Fibroblast of mammary gland (primary cell): ENCODE measurements around the gene PRDM16.

Experiments
- DNase-seq: peaks from one replicate; pipeline ENCODE4 v3.0.0-alpha.2; 2010; ENCODE audit warnings: low read depth
- H3K4me3 ChIP-seq: 2 replicates; pipeline ENCODE4 v1.5.1; 2011; ENCODE audit warnings: low read depth, mild to moderate bottlenecking, low read length, moderate library complexity; ENCODE audit not compliant: control insufficient read depth
- CTCF ChIP-seq: conservative IDR thresholded peaks from 2 replicates; pipeline ENCODE4 v1.5.1; 2011; ENCODE audit warnings: low read depth, low read length, inconsistent platforms; ENCODE audit not compliant: control insufficient read depth, insufficient read depth

PRDM16 gene

GRCh38 chr1:3293563-3294080 is 224.6 kb downstream of the PRDM16 start:
- no peak for TF ChIP-seq CTCF
- DNase-seq: no peak
- no peak overlapping the region for H3K4me3 ChIP-seq

GRCh38 chr1:3294450-3294849 is 225.4 kb downstream of the PRDM16 start:
- DNase-seq: no peak
- no peak for TF ChIP-seq CTCF
- H3K4me3 ChIP-seq: no peak overlapping the region

GRCh38 chr1:3295846-3296245 is 226.8 kb downstream of the PRDM16 start:
- no peak for TF ChIP-seq CTCF
- H3K4me3 ChIP-seq: no peak overlapping the region
- no peak for DNase-seq

- no peak for TF ChIP-seq CTCF
- H3K4me3 ChIP-seq: no peak overlapping the region
- no peak for DNase-seq
These were observed 227.3 kb downstream of the PRDM16 start for GRCh38 chr1:3296326-3296725.

- no peak overlapping the region for H3K4me3 ChIP-seq
- TF ChIP-seq CTCF: no peak
- DNase-seq: no peak
These were observed 227.8 kb downstream of the PRDM16 start for GRCh38 chr1:3296826-3297225.

GRCh38 chr1:3297756-3298155 is 228.8 kb downstream of the PRDM16 start:
- no peak overlapping the region for H3K4me3 ChIP-seq
- DNase-seq: no peak
- TF ChIP-seq CTCF: no peak

GRCh38 chr1:3298197-3298596 is 229.2 kb downstream of the PRDM16 start:
- TF ChIP-seq CTCF: no peak
- no peak overlapping the region for H3K4me3 ChIP-seq
- no peak for DNase-seq
